ENCODE measurements around the gene BRI3BP.
"Not testable (repeated sequence)": the region's sequence is repeated elsewhere in the genome, so short reads cannot be mapped to it uniquely, and the experiment has no call there.

Gene BRI3BP

DNA sequence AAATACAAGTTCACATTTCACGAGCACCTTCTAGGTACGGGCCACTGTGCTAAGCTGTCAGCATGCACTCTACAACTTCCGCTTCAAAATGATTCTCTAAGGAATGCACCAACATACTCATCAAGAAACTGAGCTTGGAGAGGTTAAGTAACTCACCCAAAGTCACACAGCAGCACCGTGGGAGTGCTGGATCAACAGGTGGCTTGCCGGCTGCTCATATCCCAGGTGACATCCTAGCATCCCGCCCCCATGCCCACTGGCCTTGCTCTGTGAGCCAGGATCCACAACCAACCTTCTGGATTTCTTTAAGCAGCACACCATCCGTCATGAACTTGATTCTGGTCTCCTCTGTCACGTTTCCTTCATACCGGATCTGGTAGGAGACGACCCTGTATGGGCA, 21.2 kb upstream of the BRI3BP start:
- no peak for DNase-seq (ENCODE audit: low read depth in 2 of 2)

DNA sequence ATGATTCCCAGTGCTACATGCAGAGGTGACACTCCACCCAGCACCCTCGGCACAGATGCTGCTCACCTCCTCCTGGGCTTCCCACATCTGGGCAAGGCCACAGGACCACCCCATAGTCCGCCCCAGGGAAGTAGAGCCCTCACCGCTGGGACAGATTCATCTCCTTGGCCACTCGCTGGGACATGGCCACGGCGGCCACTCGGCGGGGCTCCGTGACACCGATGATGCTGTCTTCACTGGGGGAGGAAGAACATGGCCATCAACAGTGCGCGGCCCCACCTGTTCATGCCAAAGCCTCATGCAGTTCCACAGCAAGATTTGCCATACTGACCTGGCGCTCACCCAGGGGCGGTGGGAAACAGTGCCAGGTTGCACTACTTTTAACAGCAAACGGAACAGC, 18.2 kb upstream of the BRI3BP start:
- DNase-seq (ENCODE audit: low read depth in 2 of 2), result no peak

DNA sequence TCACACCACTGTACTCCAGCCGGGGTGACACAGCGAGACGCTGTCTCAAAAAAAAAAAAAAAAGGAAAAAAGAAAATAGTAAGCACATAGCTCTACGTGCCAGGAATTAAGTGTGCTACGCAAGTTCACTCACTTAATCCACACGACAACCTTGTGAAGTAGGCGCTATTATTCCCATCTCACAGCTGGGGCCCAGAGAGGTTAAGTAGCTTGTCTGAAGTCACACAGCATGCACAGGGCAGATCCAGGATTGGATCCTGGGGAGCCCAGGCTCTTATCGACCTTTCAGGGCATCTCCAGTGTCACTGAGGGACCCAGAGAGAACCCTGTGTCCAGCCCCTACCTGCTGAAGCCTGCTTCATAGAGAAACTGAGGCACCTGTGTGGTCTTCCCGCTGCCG, 16.4 kb upstream of the BRI3BP start:
- no peak for DNase-seq (ENCODE audit: low read depth in 2 of 2)

DNA sequence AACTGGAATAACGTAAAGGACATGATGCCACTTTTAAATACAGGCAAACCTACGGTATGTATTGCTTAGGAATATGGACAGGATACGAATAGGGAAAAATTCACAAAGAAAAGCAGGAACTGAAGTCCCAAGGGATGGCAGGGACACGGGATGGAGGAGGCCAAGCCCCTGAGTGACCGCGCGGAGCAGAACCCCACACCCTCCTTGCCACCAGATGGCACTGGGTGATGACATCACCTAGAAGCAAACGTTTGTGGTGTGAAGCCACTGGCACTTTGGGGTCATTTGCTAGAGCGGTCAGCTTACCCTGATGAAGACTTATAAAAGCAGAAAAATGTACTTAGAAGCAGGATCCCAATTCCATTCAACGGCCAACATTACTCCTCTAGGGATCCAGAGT, 13.9 kb upstream of the BRI3BP start:
- no peak for DNase-seq (ENCODE audit: low read depth in 2 of 2)

DNA sequence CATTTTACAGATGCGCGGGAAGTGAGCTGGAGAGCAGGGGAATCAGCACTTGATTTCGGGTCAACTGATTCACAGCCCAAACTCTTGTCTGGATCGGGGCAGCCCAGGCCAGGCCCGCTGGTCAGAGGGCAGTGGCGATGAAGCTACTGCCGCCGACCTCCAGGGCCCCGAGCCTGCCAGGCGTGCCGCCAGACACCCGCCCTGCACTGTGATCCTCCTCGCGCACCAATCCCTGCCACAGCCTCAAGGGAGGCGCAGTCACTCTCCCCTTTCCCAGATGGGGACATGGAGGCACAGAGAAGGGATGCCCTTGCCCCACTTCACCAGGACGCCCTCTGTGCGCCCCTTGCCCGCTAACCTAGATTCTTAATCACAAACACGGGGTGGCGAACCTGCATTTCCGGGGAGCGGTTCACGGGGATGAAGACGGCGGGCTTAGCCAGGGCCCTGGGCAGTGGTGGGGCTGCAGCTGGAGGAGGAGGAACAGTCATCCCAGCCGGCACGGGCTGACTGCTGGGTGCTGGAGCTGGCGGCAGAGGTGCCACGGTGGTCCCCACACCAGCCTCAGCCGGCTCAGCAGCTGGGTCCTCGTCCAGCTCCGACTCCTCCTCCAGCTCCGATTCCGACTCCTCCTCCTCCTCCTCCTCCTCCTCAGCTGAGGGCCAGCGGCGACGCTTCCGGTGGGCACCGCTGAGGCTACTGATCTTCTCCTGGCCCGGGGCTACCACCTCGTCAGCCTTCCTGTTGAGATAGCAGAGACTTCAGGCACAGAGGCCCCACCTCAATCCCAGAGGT, 13.2 kb upstream of the BRI3BP start:
- DNase-seq (ENCODE audit: low read depth in 2 of 2), result no peak

DNA sequence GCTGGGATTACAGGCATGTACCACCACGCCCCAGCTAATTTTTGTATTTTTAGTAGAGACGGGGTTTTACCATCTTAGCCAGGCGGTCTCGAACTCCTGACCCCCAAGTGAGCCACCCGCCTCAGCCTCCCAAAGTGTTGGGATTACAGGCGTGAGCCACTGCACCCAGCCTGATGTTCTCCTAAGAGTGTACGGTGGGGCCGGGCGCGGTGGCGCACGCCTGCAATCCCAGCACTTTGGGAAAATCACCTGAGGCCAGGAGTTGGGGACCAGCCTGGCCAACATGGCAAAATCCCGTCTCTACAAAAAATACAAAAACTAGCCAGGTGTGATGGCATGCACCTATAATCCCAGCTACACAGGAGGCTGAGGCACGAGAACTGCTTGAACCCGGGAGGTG, 6.6 kb upstream of the BRI3BP start:
- DNase-seq (ENCODE audit: low read depth in 2 of 2), result not testable (repeated sequence)

DNA sequence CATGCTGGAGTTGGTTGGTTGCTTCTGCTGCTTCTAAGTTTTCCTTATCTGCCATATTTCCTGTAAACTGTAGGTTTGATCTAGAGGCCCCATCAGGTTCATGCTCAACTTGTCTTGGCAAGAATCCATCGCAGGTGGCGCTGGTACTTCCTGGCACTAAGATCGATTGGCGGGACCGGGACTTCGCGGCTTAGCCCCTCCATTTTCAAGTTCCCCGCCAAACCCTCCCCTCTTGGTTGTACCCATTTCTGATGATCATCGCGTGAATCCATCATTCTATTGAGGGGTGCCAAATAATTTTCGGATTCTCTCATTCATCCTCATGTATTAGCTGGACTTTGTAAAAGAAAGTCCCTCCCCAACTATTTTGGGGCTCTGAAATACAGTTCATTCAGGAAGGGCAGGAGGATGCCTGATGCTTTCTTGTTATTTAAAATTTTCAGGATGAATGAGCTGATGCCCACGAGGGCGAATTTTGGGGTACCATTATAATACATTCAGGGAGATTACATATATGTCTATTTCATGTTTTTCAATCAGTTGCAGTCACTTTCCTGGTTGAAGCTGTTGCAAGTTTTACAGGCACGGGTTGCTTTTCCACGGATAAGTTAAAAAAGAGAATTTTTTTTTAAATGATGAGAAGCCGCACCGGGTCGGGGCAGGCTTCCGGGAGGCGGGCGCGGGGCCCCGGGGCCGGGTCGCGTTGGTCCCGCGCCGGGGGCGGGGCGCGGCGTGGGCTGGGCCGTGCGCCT, 395 bp upstream of the BRI3BP start:
- DNase-seq (ENCODE audit: low read depth in 2 of 2), result peak; percentile 39 to 64

DNA sequence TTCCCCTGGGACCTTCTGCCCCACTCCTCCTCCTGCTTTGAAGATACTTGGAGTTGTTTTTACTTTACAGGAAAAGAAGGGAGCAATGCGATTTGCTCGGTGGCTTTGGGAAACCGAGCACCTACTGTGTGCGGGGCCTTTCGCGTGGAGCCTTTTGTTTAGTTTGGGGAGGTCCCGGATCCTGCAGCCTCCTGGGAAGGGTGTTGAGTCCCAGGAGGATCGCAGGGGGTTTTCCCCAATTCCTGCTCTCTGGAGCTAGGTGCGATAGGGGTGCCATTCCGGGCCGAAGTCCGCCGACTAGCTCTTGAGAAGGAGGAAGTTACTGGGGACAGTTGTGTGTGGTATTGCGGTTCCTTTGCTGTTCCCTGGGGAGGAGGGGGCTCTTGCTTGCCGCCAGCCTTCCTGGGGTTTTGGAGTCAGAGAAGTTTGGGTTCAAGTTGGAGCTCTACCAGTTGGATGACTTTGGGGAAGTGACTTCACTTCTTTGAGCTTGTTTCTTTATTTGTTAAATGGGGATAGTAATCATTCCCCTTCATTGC, 1.1 kb downstream of the BRI3BP start:
- DNase-seq (ENCODE audit: low read depth in 2 of 2), result no peak

DNA sequence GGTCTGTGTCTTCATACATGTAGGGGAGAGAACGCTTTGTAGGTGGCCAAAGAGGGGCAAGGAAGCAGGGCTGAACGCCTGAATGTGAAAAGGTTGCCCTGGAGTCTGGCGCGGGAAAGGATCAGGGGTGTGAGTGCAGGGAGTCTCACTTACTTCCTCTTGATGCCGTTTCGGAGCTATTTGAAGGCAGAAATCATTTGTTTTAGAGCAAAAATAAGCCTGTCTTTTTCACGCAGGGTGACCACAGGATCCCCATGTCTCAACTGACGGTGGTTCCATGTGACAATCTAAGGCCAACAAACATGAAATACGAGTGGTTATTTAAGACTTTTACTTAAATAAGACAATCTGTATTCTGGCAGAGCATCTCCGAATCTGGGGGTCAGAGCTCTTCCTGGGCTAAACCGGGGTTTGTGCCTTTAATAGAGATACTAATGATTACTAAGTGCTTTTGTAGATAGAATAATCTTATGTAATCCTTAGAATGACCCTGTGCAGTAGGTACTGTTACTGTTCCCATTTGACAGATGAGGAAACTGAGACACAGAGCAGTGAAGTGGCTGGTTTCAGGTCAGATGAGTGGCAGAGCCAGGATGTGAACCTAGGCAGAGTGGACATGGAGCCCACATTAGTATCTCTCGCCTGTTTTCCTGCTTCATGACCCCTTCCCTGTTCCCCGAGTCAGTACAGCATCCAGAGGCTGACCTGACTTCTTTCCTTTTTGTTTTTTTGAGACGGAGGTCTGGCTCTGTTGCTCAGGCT, 1.9 kb downstream of the BRI3BP start:
- DNase-seq (ENCODE audit: low read depth in 2 of 2), result no peak

DNA sequence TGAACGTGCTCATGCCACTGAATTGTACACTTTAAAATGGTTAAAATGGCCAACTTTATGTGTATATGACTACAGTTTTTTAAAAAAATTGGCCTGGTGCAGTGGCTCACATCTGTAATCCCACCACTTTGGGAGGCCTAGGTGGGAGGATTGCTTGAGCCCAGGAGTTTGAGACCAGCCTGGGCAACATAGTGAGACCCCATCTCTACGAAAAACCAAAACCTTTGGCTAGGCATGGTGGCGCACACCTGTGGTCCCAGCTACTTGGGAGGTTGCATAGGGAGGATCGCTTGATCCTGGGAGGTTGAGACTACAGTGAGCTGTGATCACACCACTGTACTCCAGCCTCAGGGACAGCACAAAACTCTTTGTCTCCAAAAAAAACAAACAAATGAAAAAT, 5.3 kb downstream of the BRI3BP start:
- no peak for DNase-seq (ENCODE audit: low read depth in 2 of 2)

DNA sequence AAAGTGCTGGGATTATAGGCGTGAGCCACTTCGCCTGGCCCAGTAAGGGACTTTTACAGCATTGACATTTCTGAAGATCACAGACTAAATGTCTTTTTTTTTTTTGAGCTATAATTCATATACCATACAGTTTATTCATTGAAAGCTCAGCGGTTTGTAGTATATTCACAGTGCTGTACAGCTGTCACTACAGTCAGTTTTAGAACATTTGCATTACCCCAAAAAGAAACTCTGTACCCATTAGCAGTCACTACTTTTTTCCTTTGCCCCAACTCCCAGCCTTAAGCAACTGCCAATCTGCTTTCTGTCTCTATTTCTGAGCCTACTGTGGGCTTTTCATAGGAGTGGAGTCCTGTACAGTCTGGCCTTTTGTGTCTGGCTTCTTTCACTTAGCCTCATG, 8.2 kb downstream of the BRI3BP start:
- no peak for DNase-seq (ENCODE audit: low read depth in 2 of 2)

DNA sequence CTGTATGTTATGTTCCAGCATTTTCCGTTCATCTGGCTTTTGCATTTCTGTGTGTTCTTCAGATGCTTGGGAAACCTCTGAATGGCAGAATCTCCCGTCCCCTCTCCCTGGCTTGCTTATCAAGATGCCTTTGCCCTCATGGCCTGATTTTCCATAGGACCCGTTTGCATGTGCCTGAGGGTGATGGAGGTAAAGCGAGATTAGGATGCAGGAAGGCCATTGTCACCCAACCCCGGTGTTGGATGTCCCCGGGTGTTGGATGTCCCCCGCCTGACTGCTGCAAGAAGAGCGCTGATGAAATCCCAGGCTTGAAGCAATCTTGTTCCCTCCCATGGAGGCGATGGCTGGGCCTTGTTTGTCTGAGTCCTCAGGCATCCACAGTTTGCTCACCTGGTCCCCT, 9.6 kb downstream of the BRI3BP start:
- DNase-seq (ENCODE audit: low read depth in 2 of 2), result no peak

DNA sequence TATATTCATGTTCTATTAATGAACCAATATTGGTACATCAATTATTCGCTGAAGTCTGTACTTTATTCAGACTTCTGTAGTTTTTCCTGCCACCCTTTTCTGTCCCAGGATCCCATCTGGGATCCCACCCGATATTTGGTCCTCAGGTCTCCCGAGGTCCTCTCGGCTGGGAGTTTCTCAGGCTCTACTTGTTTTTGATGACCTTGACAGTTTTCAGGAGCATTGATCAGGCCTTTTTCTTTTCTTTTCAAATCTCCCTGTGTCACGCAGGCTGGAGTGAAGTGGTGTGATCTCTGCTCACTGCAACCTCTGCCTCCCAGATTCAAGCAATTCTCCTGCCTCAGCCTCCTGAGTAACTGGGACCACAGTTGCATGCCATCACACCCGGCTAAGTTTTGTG, 11.2 kb downstream of the BRI3BP start:
- DNase-seq (ENCODE audit: low read depth in 2 of 2), result no peak

DNA sequence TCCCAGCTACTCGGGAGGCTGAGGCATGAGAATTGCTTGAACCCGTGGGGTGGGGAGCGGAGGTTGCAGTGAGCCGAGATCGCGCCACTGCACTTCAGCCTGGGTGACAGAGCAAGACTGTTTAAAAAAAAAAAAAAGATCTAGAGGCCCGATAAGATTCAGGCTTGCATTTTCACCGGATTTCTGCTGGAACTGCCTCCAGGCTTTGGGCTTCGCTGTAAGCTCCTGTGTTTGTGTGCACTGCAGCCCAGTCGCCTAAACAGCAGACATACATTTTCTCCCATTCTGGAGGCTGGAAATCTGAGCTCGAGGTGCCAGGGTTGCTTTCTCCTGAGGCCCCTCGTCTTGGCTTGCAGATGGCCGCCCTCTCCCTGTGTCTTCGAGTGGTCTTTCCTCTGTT, 12.2 kb downstream of the BRI3BP start:
- DNase-seq (ENCODE audit: low read depth in 2 of 2), result no peak

DNA sequence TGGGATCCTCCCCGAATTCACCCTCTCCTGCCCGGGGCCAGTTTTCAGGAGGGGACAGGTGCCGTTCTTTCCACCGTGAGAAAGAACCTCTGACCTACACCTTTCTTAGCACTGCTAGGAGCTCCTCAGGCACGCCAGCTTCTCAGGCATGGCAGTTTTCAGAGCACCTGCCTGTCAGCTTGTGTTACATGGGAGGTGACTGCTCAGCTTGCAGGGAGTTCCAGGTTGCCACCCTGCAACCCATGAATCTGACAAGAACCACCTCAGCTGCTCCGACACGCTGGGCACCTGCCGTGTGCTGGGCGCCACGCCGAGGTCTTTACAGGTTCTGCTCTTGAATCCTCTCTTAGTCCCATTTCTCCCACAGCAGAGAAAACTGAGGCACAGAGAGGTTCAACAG, 12.9 kb downstream of the BRI3BP start:
- no peak for DNase-seq (ENCODE audit: low read depth in 2 of 2)

DNA sequence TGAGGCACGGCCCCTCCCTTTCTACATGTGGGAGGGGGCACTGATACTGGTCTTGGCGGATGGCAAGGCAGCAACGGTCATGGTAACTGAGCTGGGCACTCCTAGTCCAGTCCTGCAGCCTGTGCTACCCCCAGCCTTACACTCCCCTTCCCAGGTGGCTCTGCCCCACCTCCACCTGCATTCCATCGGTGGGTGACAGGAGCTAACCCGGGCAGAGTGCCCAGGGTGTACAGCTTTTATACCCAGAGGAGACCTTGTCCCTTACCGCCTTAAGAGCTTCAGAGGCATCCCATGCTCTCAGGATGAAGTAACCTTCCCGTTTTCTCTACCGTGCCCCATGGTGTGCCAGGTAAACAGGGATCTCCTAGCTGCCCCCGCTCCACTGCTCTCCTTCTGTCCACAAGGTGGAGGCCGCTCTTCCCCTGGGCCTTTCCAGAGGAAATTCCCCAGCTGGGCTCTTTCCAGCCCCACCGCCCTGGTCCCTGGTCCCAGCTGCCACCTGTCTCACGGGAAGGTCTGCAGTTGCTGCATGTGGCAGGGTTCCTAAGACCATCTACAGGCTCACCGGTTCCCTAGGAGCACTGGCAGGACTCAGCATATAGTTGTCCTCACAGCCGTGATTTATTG, 20.5 kb downstream of the BRI3BP start:
- DNase-seq (ENCODE audit: low read depth in 2 of 2), result no peak

DNA sequence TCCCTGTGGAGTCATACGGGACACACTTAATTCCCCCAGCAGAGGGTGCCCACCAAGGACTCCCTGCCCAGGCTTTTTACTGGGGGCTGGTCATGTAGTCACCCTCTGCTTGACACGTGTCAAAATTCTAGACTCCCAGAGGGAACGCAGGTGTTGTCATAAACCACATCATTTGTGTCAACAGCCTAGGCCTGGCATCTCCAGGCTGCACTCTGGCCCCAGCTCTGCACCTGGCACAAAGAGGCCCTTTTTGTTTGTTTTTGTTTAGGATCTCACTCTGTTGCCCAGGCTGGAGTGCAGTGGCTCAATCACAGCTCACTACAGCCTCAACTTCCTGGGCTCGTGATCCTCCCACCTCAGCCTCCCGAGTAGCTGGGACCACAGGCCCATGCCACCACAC, 21.1 kb downstream of the BRI3BP start:
- DNase-seq (ENCODE audit: low read depth in 2 of 2), result no peak

DNA sequence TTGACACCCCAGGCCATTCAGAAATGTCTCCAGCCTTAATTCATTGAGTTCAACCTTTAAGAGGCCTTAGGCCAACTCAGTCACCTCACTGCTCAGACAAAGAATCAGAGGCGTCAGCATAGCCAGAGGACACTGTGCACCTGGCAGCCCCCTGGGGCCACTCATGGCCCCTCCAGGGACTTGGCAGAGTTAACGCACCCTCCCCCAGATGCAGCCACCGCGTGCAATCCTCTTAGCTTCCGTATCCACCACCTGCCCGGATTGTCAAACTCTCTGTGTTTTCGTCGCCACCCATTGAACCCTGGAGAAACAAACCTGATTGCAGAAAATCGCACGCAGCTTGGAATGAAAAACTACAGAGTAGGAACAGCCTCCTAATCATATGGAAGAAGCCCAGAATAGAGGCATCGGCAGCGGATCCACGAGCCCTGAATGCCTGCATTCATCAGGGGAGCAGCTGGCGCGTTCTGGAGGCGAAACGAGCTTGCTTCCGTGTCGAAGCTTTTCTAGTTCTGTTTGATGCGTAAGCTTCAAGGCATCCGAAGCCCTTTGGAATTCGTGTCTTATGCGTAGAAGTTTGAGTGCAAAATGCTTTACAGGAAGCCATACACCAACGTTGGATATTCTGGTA, 22.4 kb downstream of the BRI3BP start:
- DNase-seq (ENCODE audit: low read depth in 2 of 2), result no peak

DNA sequence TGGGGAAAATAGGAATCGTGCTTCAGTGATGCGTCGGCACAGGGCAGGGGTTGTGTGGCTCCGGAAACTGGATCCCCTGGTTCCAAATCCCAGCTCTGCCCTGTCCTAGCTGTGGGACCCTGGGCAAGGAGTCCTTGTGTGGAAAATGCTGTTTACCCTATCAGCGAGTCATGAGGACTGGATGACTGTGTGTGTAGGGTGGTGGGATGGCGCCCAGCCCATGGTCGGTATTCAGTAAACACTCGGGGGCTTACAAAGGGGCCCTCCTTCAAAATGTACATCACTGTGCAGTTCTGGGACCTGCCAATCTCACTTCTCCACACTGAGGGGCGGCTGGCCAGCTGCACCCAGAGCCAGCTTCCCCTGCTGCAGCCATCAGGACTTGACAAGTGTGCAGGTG, 24.4 kb downstream of the BRI3BP start:
- no peak for DNase-seq (ENCODE audit: low read depth in 2 of 2)

DNA sequence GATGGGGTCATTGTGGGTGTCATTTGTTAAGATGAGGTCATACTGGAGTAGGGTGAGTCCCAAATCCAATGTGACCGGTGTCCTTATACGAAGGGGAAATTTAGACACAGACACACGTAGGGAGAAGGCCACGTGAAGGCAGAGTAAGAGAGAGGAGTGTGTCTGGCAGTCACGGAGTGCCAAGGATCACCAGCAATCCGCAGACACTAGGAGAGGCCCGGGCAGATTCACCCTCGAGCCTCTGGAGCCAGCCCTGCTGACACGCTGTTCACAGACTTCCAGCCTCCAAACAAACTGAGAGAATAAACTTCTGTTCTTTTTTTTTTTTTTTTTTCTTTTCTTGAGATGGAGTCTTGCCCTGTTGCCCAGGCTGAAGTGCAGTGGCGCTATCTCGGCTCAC, 24.9 kb downstream of the BRI3BP start:
- DNase-seq (ENCODE audit: low read depth in 2 of 2), result no peak

DNA sequence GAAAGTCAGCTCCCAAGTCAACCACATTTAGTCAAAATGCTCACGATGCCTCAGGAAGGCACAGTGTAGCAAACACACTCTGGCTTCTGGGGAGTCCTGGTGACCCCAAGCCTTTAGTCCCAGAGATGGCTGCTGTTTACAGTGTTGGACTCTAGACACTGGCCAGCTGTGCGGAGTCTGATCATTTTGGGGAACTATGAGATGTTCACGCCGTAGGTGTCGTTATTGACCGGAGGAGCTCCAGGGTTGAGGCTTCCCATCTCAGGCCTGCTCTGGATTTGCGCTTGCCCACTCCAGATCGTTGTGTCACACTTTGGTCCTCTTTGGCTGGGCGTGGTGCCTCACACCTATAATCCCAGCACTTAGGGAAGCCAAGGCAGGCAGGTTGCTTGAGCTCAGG, 27.7 kb downstream of the BRI3BP start:
- DNase-seq (ENCODE audit: low read depth in 2 of 2), result no peak

DNA sequence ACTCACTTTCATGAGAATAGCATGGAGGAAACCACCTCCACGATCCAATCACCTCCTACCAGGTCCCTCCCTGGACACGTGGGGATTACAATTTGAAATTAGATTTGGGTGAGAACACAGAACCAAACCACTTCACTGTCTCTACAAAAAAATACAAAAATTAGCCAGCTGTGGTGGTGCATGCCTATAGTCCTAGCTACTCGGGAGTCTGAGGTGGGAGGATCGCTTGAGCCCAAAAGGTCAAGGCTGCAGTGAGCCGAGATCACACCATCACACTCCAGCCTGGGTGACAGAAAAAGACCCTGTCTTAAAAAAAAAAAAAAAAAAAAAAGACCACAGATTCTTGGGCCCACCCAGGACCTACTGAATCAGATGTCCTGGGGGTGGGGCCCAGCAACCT, 28.3 kb downstream of the BRI3BP start:
- no peak for DNase-seq (ENCODE audit: low read depth in 2 of 2)
